OCI-LY7 (cell line): ENCODE results near the gene PTCD3.

Source experiments
- EZH2phosphoT487 ChIP-seq: fragments of 200-600 bp; sonication (generic); IDR thresholded peaks from 2 replicates; pipeline ENCODE4 v1.6.1; 2018; ENCODE audit warnings: low read depth, borderline replicate concordance, mild to moderate bottlenecking, mixed run types, antibody characterized with exemption, low read length, moderate library complexity, mixed read lengths
- TF ChIP-seq, protein P1 (sequence below): fragments of 200-600 bp; sonication (generic); conservative IDR thresholded peaks from 2 replicates; pipeline ENCODE4 v1.5.1; 2014; ENCODE audit warnings: mild to moderate bottlenecking, antibody characterized with exemption, low read length, moderate library complexity, mixed read lengths

- TF ChIP-seq, protein P1, sequence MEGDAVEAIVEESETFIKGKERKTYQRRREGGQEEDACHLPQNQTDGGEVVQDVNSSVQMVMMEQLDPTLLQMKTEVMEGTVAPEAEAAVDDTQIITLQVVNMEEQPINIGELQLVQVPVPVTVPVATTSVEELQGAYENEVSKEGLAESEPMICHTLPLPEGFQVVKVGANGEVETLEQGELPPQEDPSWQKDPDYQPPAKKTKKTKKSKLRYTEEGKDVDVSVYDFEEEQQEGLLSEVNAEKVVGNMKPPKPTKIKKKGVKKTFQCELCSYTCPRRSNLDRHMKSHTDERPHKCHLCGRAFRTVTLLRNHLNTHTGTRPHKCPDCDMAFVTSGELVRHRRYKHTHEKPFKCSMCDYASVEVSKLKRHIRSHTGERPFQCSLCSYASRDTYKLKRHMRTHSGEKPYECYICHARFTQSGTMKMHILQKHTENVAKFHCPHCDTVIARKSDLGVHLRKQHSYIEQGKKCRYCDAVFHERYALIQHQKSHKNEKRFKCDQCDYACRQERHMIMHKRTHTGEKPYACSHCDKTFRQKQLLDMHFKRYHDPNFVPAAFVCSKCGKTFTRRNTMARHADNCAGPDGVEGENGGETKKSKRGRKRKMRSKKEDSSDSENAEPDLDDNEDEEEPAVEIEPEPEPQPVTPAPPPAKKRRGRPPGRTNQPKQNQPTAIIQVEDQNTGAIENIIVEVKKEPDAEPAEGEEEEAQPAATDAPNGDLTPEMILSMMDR, result no peak
- no peak for TF ChIP-seq EZH2phosphoT487
These were observed 32.8 kb upstream of the PTCD3 start for GRCh38 chr2:86073225-86073624.
